NCI-H526 (cell line): ENCODE results near the gene ERVH48-1.
"Not testable (repeated sequence)": the region's sequence is repeated elsewhere in the genome, so short reads cannot be mapped to it uniquely, and the experiment has no call there.

Experiments
- DNase-seq, 2 experiments: peaks; one replicate each; lab custom pipeline; 2025; lab: John Stamatoyannopoulos, UW

The ERVH48-1 gene

GRCh38 chr21:42906233-42906632, 19.2 kb downstream of the ERVH48-1 start:
- no peak for DNase-seq

- no peak for DNase-seq
These were observed 20.2 kb downstream of the ERVH48-1 start for GRCh38 chr21:42905195-42905594.

GRCh38 chr21:42903817-42904216, 21.6 kb downstream of the ERVH48-1 start:
- no peak for DNase-seq

GRCh38 chr21:42900446-42900845, 25.0 kb downstream of the ERVH48-1 start:
- DNase-seq, result no peak

- peak; percentile 93 to 99 for DNase-seq
These were observed 32.3 kb downstream of the ERVH48-1 start, which contains the start of gene NDUFV3 for GRCh38 chr21:42892931-42893755. Gene NDUFV3, plus strand, starts transcription at chr21:42893309. Its CDS starts 25 bp downstream, at chr21:42893334.

GRCh38 chr21:42892582-42892930, 32.9 kb downstream of the ERVH48-1 start:
- peak in 1 of 2 experiments; percentile 80 for DNase-seq

GRCh38 chr21:42887326-42887725, 38.1 kb downstream of the ERVH48-1 start:
- DNase-seq, result no peak

- DNase-seq, result no peak
These were observed 41.5 kb downstream of the ERVH48-1 start for GRCh38 chr21:42883921-42884320.

- no peak for DNase-seq
These were observed 45.1 kb downstream of the ERVH48-1 start for GRCh38 chr21:42880352-42880751.

- peak; percentile 91 to 97 for DNase-seq
These were observed 46.2 kb downstream of the ERVH48-1 start, which contains the start of gene WDR4 for GRCh38 chr21:42878993-42879787. Gene WDR4, minus strand, starts transcription at chr21:42879539. Its CDS starts 44 bp downstream, at chr21:42879495.

GRCh38 chr21:42878678-42878992, 46.8 kb downstream of the ERVH48-1 start:
- no peak for DNase-seq

- DNase-seq, result not testable (repeated sequence)
These were observed 49.6 kb downstream of the ERVH48-1 start for GRCh38 chr21:42875811-42876210.

- no peak for DNase-seq
These were observed 52.3 kb downstream of the ERVH48-1 start for GRCh38 chr21:42873096-42873495.

GRCh38 chr21:42868196-42868595, 57.2 kb downstream of the ERVH48-1 start:
- no peak for DNase-seq
